ENCODE data around the gene DHX57. TPM values are rescaled to one million over a fixed set of nuclear protein-coding genes. Genes with fewer than 3 reads are reported as not detected.
A peak's percentile ranks its signal among the peaks of the same experiment; 100 is the strongest.
"Not testable (repeated sequence)": the region's sequence is repeated elsewhere in the genome, so short reads cannot be mapped to it uniquely, and the experiment has no call there.

DHX57 gene
- total RNA-seq, 1 donor from 2014 or later: 9.4 TPM

- intact Hi-C loops (cut with DNase I): no loop called here
- DNase-seq (ENCODE audit: low spot score): no peak
These were observed 110.2 kb downstream of the DHX57 start for GRCh38 chr2:38765551-38765950.

GRCh38 chr2:38765149-38765548 lies 110.6 kb downstream of the DHX57 start:
- DNase-seq (ENCODE audit: low spot score): no peak
- intact Hi-C loops (cut with DNase I): no loop called here

DNA sequence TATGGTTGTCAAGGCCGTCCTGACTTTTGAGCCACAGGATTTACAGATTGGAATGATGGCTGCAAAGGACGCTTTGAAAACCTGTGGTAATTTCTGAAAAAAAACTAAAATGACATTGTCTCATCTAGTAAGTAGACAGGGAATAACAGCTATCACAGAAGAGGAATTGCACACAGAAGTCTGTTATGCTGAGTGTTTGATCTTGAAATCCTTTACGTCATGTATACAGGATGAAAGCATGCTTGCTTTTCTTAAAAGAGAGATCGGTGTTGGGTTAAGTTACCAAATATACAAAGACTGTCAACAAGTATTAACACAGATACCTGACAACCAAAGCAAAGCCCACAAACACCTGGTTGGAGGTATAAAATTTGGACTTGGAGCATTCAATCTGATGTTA lies 112.0 kb downstream of the DHX57 start:
- no peak for DNase-seq (ENCODE audit: low spot score)
- intact Hi-C loops (cut with DNase I): no loop called here

GRCh38 chr2:38763228-38763627 lies 112.5 kb downstream of the DHX57 start:
- intact Hi-C loops (cut with DNase I): no loop called here
- no peak for DNase-seq (ENCODE audit: low spot score)

GRCh38 chr2:38755891-38756290 lies 119.8 kb downstream of the DHX57 start:
- intact Hi-C loops (cut with DNase I); DNase-seq (ENCODE audit: low spot score): not testable (repeated sequence)

GRCh38 chr2:38754506-38754905 lies 121.2 kb downstream of the DHX57 start:
- DNase-seq (ENCODE audit: low spot score): no peak
- intact Hi-C loops (cut with DNase I): no loop called here

- no peak for DNase-seq (ENCODE audit: low spot score)
- intact Hi-C loops (cut with DNase I): no loop called here
These were observed 121.7 kb downstream of the DHX57 start for GRCh38 chr2:38754049-38754448.

GRCh38 chr2:38751596-38752410 lies 123.9 kb downstream of the DHX57 start:
- DNase-seq (ENCODE audit: low spot score): no peak
- intact Hi-C loops (cut with DNase I): loop anchor here (1.0 to 2.0 kb wide), 2 partner anchors 26 to 149 kb away; partner anchors contain the start of genes GEMIN6 and HNRNPLL

GRCh38 chr2:38750891-38751595 lies 124.7 kb downstream of the DHX57 start, which contains the start of gene SRSF7:
SRSF7 (minus strand) TSS chr2:38751361; CDS start chr2:38751256, 105 bp downstream.
- DNase-seq (ENCODE audit: low spot score): peak; percentile 98
- intact Hi-C loops (cut with DNase I): loop anchor here (1.0 to 2.0 kb wide), 2 partner anchors 27 to 148 kb away; partner anchors contain the start of genes GEMIN6 and HNRNPLL

DNA sequence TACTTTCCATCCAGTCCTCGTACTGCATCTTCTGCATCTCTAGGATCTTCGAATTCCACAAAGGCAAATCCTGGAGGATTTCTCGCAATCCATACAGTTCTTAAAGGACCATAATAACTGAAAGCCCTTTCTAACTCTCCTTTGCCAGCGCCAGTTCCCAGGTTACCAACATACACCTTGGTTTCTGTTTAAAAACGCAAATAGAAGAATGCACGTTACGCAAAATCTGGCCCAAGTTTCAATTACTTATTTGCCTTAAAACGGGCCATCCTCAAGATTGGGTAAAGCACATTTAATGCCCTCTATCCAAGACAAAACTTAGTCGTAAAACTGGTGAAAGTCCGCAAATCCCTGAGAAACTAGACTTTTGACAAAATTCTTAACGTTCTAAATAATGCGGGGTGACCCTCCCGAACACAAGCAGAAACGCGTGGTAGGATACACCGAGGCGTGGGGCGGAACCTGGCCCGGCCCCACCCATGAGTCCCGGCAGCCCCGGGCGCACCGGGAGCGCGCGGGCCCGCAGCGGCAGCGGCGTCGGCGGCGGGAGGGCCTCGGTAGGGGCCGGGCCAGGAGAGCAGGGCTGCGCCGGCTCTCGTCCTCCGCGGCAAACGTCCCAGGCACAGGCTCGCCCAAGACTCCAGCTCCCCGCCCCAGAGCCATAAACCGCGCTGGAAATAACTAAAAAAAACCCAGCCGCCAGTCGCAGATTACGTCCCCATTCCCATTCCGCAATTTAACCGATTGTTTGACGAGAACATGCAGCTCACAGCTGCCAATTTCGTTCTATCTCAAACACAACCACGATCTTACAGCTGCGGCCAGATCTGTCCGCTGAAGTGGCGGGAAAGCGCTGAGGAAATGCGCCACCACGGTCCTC lies 125.5 kb downstream of the DHX57 start:
- DNase-seq (ENCODE audit: low spot score): no peak
- intact Hi-C loops (cut with DNase I): loop anchor here (2.0 kb wide), 1 partner anchor 147 kb away; the partner anchor contains the start of gene HNRNPLL

DNA sequence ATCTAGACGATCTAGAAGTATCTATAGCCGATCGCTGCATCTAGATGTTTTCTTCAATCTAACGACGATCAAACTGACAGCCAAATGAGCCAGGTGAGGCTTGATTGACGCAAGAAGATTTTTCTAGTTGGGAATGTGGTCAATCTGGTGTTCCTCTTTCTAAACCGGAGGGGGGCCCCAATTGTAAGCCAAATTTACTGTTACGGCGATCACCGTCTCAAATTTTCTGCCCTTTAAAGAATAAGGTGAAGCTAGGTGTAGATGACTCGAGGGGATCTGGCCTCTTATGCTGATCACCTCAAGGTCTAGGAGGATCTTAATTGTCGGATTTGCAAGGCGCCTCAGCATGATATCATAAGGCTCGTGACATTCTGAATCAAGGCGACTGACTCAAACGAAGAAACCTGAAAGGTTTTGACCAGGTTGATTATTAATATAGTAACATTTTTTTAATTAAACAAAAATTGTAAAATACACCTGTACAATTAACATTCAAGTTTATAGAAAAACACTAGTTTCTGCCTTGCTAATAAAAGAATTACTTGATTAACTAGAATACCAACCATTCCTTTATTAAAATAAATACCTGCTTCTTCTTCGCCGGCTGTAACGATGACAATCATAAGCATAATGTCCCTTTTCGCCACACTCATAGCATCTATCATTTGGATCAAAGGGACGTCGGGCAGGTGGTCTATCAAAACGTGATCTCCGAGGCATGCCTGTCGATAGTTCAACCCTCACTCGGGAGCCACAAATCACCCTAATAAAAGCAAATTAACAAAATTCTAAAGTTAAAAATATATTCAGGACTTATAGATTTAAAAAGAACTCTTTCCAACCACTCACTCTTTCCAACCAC lies 126.6 kb downstream of the DHX57 start:
- intact Hi-C loops (cut with DNase I): no loop called here
- no peak for DNase-seq (ENCODE audit: low spot score)

DNA sequence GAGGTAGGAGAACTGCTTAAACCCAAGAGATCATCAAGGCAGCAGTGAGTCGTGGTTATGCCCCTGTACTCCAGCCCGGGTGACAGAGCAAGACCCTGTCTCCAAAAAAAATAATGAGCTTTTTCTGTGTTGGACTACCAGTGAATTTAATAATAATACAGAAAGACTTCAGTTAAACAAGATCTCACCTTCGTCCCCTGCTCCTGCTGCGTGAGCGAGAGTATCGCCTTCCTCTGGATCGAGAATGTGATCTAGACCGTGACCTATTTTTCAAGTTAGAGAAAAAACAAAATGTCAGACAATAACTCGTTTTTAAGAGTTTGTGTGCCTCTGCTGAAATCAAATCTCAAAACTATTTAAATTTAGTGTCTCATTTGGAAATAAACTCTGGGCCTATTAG lies 127.3 kb downstream of the DHX57 start:
- intact Hi-C loops (cut with DNase I): no loop called here

GRCh38 chr2:38747819-38748218 lies 127.9 kb downstream of the DHX57 start:
- DNase-seq (ENCODE audit: low spot score): no peak
- intact Hi-C loops (cut with DNase I): no loop called here

More for the DNA sequence above, 127.3 kb downstream of the DHX57 start:
- DNase-seq (ENCODE audit: low spot score): no peak

Other genes starting within 250 kb of the DHX57 start
- gene GALM, start 209.8 kb downstream of the DHX57 start, total RNA-seq: 8.5 TPM
- 55.0 TPM for gene SRSF7, start 124.6 kb downstream of the DHX57 start, total RNA-seq
- 7.3 TPM for gene GEMIN6, start 97.7 kb downstream of the DHX57 start, total RNA-seq
- gene MORN2, start within 50 bp of the DHX57 start, total RNA-seq: 12.6 TPM
- gene ARHGEF33, start 13.9 kb upstream of the DHX57 start, total RNA-seq: 0.38 TPM
- gene SOS1, start 245.1 kb upstream of the DHX57 start, total RNA-seq: 27.3 TPM

All from cardiac septum (tissue), 1 donor.